CD8-positive, alpha-beta memory T cell (primary cell): ENCODE data around the gene TMEM178A. TPM values are rescaled to one million over a fixed set of nuclear protein-coding genes. Genes with fewer than 3 reads are reported as not detected.
A peak's percentile ranks its signal among the peaks of the same experiment; 100 is the strongest.

Source experiments
- CTCF ChIA-PET: fragments of 350-600 bp; sonication (Branson Sonifier 250); formaldehyde crosslinking; loops from one replicate; lab custom pipeline; 2021; ENCODE audit warnings: antibody characterized with exemption; lab: Charles Lee
- POLR2A ChIA-PET: fragments of 350-600 bp; sonication (Branson Sonifier 250); formaldehyde crosslinking; loops from one replicate; lab custom pipeline; 2021; ENCODE audit warnings: antibody characterized with exemption; lab: Charles Lee
- DNase-seq, 5 donors: peaks; one replicate each; pipeline versions ENCODE4 v3.0.0 to v3.0.0-alpha.2; 2020 to 2022; ENCODE audit warnings: mixed read lengths in 1 of 5
- H3K27ac ChIP-seq: one replicate; pipeline ENCODE4 v1.7.0; 2013; ENCODE audit warnings: low read depth, mild to moderate bottlenecking, low read length, moderate library complexity
- H3K27me3 ChIP-seq: 2 replicates; pipeline ENCODE4 v1.7.0; 2013; ENCODE audit warnings: low read length, mild to moderate bottlenecking; ENCODE audit not compliant: insufficient read depth, poor library complexity, severe bottlenecking
- H3K36me3 ChIP-seq: 2 replicates; pipeline ENCODE4 v1.7.0; 2013; ENCODE audit warnings: mild to moderate bottlenecking, low read length, moderate library complexity; ENCODE audit not compliant: insufficient read depth
- H3K4me1 ChIP-seq: 2 replicates; pipeline ENCODE4 v1.7.0; 2013; ENCODE audit warnings: mild to moderate bottlenecking, low read length, moderate library complexity; ENCODE audit not compliant: insufficient read depth
- H3K4me3 ChIP-seq: 2 replicates; pipeline ENCODE4 v1.7.0; 2013; ENCODE audit warnings: mild to moderate bottlenecking, low read length
- H3K9me3 ChIP-seq: 2 replicates; pipeline ENCODE4 v1.7.0; 2013; ENCODE audit warnings: mild to moderate bottlenecking, low read length
- H3K27ac Mint-ChIP-seq, 8 donors: one replicate each; pipeline ENCODE4 v1.8.0; 2020 to 2021; ENCODE audit warnings: mixed read lengths in 8 of 8, mild to moderate bottlenecking in 6 of 8, inconsistent platforms in 3 of 8, moderate library complexity in 3 of 8
- H3K27me3 Mint-ChIP-seq, 2 donors: one replicate each; pipeline ENCODE4 v1.8.0; 2020 to 2021; ENCODE audit warnings: mixed read lengths in 2 of 2, mild to moderate bottlenecking in 1 of 2, moderate library complexity in 1 of 2
- H3K36me3 Mint-ChIP-seq, 3 donors: one replicate each; pipeline ENCODE4 v1.8.0; 2020 to 2021; ENCODE audit warnings: mixed read lengths in 3 of 3, inconsistent platforms in 1 of 3, mild to moderate bottlenecking in 1 of 3
- H3K4me1 Mint-ChIP-seq, 3 donors: one replicate each; pipeline ENCODE4 v1.8.0; 2020 to 2021; ENCODE audit warnings: mixed read lengths in 3 of 3, inconsistent platforms in 1 of 3, mild to moderate bottlenecking in 1 of 3
- H3K4me3 Mint-ChIP-seq, 7 donors: one replicate each; pipeline ENCODE4 v1.8.0; 2020 to 2021; ENCODE audit warnings: mixed read lengths in 7 of 7, mild to moderate bottlenecking in 6 of 7, moderate library complexity in 4 of 7, inconsistent platforms in 2 of 7
- H3K9me3 Mint-ChIP-seq, 5 donors: one replicate each; pipeline ENCODE4 v1.8.0; 2020 to 2022; ENCODE audit warnings: mixed read lengths in 5 of 5, mild to moderate bottlenecking in 3 of 5, moderate library complexity in 2 of 5, inconsistent platforms in 1 of 5
- polyA plus RNA-seq: library from polyadenylated mRNA; unstranded; fragments of 300-500 nt; fragmentation: Illumina TruSeq; gene quantifications from one replicate; pipeline ENCODE4 v1.2.3, GENCODE V29; 2021
- total RNA-seq, 2 experiments: library from RNA; stranded (reverse); gene quantifications; one replicate each; pipeline ENCODE4 v1.2.3, GENCODE V29; 2021

Gene TMEM178A
- total and polyA plus RNA-seq, 3 experiments from 2014 or later, result not detected

DNA sequence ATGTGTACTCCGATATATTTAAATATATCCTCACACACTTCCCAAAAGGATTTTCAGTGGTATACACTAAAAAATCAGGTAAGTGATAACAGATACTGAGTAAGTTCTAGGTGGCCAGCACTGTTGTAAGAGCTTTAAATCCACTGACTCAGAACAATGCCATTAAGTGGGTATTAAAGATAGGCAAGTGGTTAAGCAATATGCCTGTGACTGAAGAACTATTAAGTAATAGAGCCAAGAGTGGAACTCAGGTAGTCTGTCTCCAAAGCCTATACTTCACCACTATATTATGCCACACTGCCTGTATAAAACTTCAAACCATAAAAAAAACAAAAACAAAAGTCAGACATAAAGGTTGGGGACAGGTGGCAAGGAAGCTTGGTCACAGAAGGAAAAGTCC is 76.2 kb downstream of the TMEM178A start:
- Histone ChIP-seq H3K9me3 (no peaks in the 10 kb centered on the region), H3K4me3 (no peak overlapping the region), H3K4me1 (no peaks in the 10 kb centered on the region), H3K27me3 (no peaks in the 10 kb centered on the region), H3K36me3 (peaks cover 28% of the 10 kb centered on the region), H3K27ac (no peak overlapping the region)
- no peak for DNase-seq
- Mint-ChIP-seq H3K27me3 (peaks cover 0 to 2% of the 10 kb centered on the region in 2 donors), H3K9me3 (no peaks in the 10 kb centered on the region), H3K4me1 (peaks cover 0 to 7% (median 4%) of the 10 kb centered on the region in 3 donors), H3K36me3 (peaks cover 12 to 82% (median 47%) of the 10 kb centered on the region in 3 donors), H3K4me3 (no peak overlapping the region), H3K27ac (no peak overlapping the region)
- ChIA-PET CTCF (no interaction called here), POLR2A (no interaction called here)

DNA sequence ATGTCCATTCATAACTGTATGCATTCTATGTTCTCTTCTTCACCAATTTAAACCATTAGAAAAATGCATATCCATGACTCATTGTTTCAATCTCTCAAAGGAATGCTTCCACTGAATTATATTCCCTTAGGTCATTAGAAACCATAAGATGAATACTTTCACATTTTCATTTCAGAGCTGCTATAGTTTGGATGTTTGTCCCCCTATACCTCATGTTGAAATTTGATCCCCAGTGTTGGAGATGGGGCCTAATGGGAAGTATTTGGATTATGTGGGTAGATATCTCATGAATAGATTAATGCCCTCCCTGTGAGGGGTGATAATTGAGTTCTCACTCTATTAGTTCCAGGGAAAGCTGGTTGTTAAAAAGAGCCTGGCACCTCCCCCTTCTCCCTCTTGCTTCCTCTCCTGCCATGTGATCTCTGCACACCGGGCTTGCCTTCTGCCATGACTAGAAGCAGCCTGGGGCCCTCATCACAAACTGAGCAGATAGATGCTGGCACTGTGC is 77.6 kb downstream of the TMEM178A start:
- Histone ChIP-seq H3K27me3 (no peaks in the 10 kb centered on the region), H3K27ac (no peak overlapping the region), H3K4me3 (no peak overlapping the region), H3K36me3 (peaks cover 24% of the 10 kb centered on the region), H3K4me1 (no peaks in the 10 kb centered on the region), H3K9me3 (no peaks in the 10 kb centered on the region)
- POLR2A ChIA-PET, result no interaction called here
- no peak for DNase-seq
- Mint-ChIP-seq H3K27ac (peak overlapping the region in 1 of 8 donors; percentile 82), H3K4me3 (no peak overlapping the region), H3K36me3 (peaks cover 11 to 74% (median 37%) of the 10 kb centered on the region in 3 donors), H3K27me3 (no peaks in the 10 kb centered on the region), H3K4me1 (peaks cover 0 to 7% (median 2%) of the 10 kb centered on the region in 3 donors), H3K9me3 (no peaks in the 10 kb centered on the region)
- CTCF ChIA-PET, result no interaction called here

DNA sequence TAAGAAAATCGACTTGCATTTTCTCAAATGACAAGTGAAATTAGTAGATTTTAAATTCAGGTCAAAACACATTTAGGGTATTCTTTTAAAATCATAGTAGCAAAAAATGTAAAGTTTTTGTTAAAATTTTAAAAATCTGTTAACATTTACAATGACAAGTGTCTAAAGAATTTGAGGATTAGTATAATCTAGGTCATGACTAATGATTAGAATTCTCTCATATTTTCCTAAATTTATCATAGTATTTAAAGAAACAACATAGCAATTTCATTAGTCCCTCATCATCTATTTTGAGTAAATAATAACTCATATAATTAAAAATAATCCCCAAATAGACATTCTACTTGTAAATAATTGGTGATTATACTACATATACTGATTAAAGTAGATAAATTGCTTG is 89.7 kb downstream of the TMEM178A start:
- no peak overlapping the region for H3K27ac Mint-ChIP-seq
- H3K4me3 ChIP-seq, result no peak overlapping the region
- no peak overlapping the region for H3K4me3 Mint-ChIP-seq
- H3K36me3 ChIP-seq, result peaks cover 23% of the 10 kb centered on the region
- peaks cover 24 to 81% (median 38%) of the 10 kb centered on the region in 3 donors for H3K36me3 Mint-ChIP-seq
- no peaks in the 10 kb centered on the region for H3K9me3 ChIP-seq
- no peaks in the 10 kb centered on the region for H3K27me3 Mint-ChIP-seq
- POLR2A ChIA-PET, result no interaction called here
- H3K9me3 Mint-ChIP-seq, result no peaks in the 10 kb centered on the region
- no peaks in the 10 kb centered on the region for H3K4me1 ChIP-seq
- H3K27me3 ChIP-seq, result no peaks in the 10 kb centered on the region
- DNase-seq, result no peak
- CTCF ChIA-PET, result no interaction called here
- peaks cover 0 to 7% (median 0%) of the 10 kb centered on the region in 3 donors for H3K4me1 Mint-ChIP-seq
- no peak overlapping the region for H3K27ac ChIP-seq

DNA sequence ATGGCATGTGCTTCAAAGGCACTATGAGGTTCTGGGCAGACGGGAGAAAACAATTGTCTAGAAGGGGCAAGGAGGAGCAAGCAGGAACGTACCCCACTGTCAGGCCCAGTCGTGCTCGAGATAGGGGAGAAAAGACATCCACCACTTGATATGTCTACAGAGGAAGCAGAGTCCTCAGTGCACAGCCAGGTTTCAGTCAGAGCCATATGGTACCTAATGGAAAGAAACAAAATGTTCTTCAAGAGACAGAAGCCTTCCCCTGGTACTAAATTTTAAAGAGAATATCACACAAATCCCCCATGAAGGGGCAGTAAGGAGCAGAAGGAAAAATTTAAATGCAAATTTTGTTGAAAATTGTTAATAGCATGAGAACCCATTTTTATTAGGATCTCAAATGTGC is 91.4 kb downstream of the TMEM178A start:
- CTCF ChIA-PET, result no interaction called here
- peaks cover 23% of the 10 kb centered on the region for H3K36me3 ChIP-seq

DNA sequence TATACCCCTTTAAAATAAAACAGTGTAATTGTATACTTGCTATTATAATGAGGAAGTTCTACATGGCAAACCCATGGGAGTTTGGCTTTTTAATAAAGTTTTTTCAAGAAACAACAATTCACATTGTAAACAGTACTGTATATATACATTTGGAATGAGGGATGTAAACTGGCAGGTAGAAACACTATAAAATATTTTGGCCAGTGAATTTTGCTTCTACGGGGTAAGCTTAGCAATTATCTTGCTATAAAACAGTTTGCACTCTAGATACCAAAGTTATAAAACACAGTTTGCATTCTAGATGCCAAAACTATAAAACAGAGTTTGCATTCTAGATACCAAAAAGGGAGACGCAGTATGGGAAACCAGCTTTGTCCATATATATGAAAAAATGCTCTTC is 96.7 kb downstream of the TMEM178A start:
- ChIA-PET POLR2A (no interaction called here), CTCF (no interaction called here)

More for the DNA sequence above, 91.4 kb downstream of the TMEM178A start:
- peak overlapping the region in 1 of 8 donors; percentile 93 for H3K27ac Mint-ChIP-seq
- Histone ChIP-seq H3K4me3 (no peak overlapping the region), H3K27ac (no peak overlapping the region), H3K27me3 (no peaks in the 10 kb centered on the region), H3K4me1 (no peaks in the 10 kb centered on the region), H3K9me3 (no peaks in the 10 kb centered on the region)
- no peak for DNase-seq
- no peaks in the 10 kb centered on the region for H3K27me3 Mint-ChIP-seq
- H3K4me1 Mint-ChIP-seq, result peaks cover 0 to 8% (median 0%) of the 10 kb centered on the region in 3 donors
- POLR2A ChIA-PET, result no interaction called here
- peaks cover 30 to 87% (median 42%) of the 10 kb centered on the region in 3 donors for H3K36me3 Mint-ChIP-seq
- H3K9me3 Mint-ChIP-seq, result no peaks in the 10 kb centered on the region
- no peak overlapping the region for H3K4me3 Mint-ChIP-seq

More for the DNA sequence above, 96.7 kb downstream of the TMEM178A start:
- H3K36me3 ChIP-seq, result peaks cover 13% of the 10 kb centered on the region
- Mint-ChIP-seq H3K9me3 (no peaks in the 10 kb centered on the region), H3K27ac (no peak overlapping the region), H3K36me3 (peaks cover 27 to 74% (median 37%) of the 10 kb centered on the region in 3 donors), H3K4me3 (no peak overlapping the region), H3K27me3 (no peaks in the 10 kb centered on the region), H3K4me1 (peaks cover 0 to 8% (median 0%) of the 10 kb centered on the region in 3 donors)
- H3K27me3 ChIP-seq, result no peaks in the 10 kb centered on the region
- no peak overlapping the region for H3K4me3 ChIP-seq
- no peaks in the 10 kb centered on the region for H3K4me1 ChIP-seq
- H3K9me3 ChIP-seq, result no peaks in the 10 kb centered on the region
- DNase-seq, result no peak
- no peak overlapping the region for H3K27ac ChIP-seq

Other genes with a start within 250 kb of the TMEM178A start
- gene MAP4K3, start 228.6 kb upstream of the TMEM178A start, total RNA-seq, result 1 to 10 TPM; 7.0 to 8.2 TPM
- 2.7 TPM for gene MAP4K3, start 228.6 kb upstream of the TMEM178A start, polyA plus RNA-seq
- 10 to 100 TPM; 12.2 to 15.1 TPM for gene THUMPD2, start 113.3 kb downstream of the TMEM178A start, total RNA-seq
- gene THUMPD2, start 113.3 kb downstream of the TMEM178A start, polyA plus RNA-seq, result 8.0 TPM